Neural cell (in vitro differentiated cells): ENCODE measurements around the gene TRABD2B.

Experiments
- CTCF ChIP-seq: fragments of 450-650 bp; IDR thresholded peaks from 2 replicates; pipeline ENCODE4 v1.5.1; 2014; ENCODE audit warnings: antibody characterized with exemption, mild to moderate bottlenecking, moderate library complexity; ENCODE audit not compliant: poor library complexity, severe bottlenecking
- RAD21 ChIP-seq: fragments of 450-650 bp; conservative IDR thresholded peaks from 2 replicates; pipeline ENCODE4 v1.6.1; 2014; ENCODE audit warnings: antibody characterized with exemption, mild to moderate bottlenecking, moderate library complexity
- TAF1 ChIP-seq: IDR thresholded peaks from 2 replicates; pipeline ENCODE4 v1.6.1; 2012; ENCODE audit warnings: low read depth

- TF ChIP-seq RAD21, result no peak
- TF ChIP-seq CTCF, result no peak
- no peak for TF ChIP-seq TAF1
These were observed 21.8 kb downstream of the TRABD2B start for GRCh38 chr1:47975302-47975921.
